ENCODE data around the gene SMCP. TPM values are rescaled to one million over a fixed set of nuclear protein-coding genes. Genes with fewer than 3 reads are reported as not detected.

SMCP gene
- total RNA-seq, 2 donors from 2014 or later = not detected

Other genes with a start within 250 kb of the SMCP start
- not detected for gene LCE2D, start 214.9 kb upstream of the SMCP start, total RNA-seq
- gene LCE2C, start 203.0 kb upstream of the SMCP start, total RNA-seq = not detected
- gene LCE2B, start 192.2 kb upstream of the SMCP start, total RNA-seq = not detected
- not detected for gene LCE2A, start 180.0 kb upstream of the SMCP start, total RNA-seq
- not detected for gene LCE4A, start 170.2 kb upstream of the SMCP start, total RNA-seq
- gene KPRP, start 120.3 kb upstream of the SMCP start, total RNA-seq = not detected
- not detected for gene LCE1F, start 103.2 kb upstream of the SMCP start, total RNA-seq
- not detected for gene LCE1E, start 92.1 kb upstream of the SMCP start, total RNA-seq
- gene LCE1D, start 81.6 kb upstream of the SMCP start, total RNA-seq = not detected
- gene LCE1C, start 71.7 kb upstream of the SMCP start, total RNA-seq = not detected
- not detected for gene LCE1B, start 66.4 kb upstream of the SMCP start, total RNA-seq
- not detected for gene LCE1A, start 50.8 kb upstream of the SMCP start, total RNA-seq
- not detected for gene LCE6A, start 35.5 kb upstream of the SMCP start, total RNA-seq
- gene LCE7A, start 18.3 kb upstream of the SMCP start, total RNA-seq = not detected
- gene IVL, start 30.2 kb downstream of the SMCP start, total RNA-seq = not detected
- gene SPRR5, start 68.9 kb downstream of the SMCP start, total RNA-seq = not detected
- gene SPRR4, start 92.3 kb downstream of the SMCP start, total RNA-seq = not detected
- gene SPRR1A, start 105.8 kb downstream of the SMCP start, total RNA-seq = not detected
- gene SPRR3, start 123.4 kb downstream of the SMCP start, total RNA-seq = not detected
- gene SPRR1B, start 152.9 kb downstream of the SMCP start, total RNA-seq = not detected
- gene SPRR2D, start 162.8 kb downstream of the SMCP start, total RNA-seq = not detected
- not detected for gene SPRR2A, start 179.2 kb downstream of the SMCP start, total RNA-seq
- gene SPRR2B, start 193.3 kb downstream of the SMCP start, total RNA-seq = not detected
- gene SPRR2E, start 216.2 kb downstream of the SMCP start, total RNA-seq = not detected
- gene SPRR2F, start 235.2 kb downstream of the SMCP start, total RNA-seq = not detected

Data from activated T-helper 17 cell treated with anti-CD3 and anti-CD28 coated beads, Interleukin-2, amount 50 U/mL, for 72 hours (primary cell).